GM23248 (cell line): ENCODE measurements around the gene SH2D5. TPM values are rescaled to one million over a fixed set of nuclear protein-coding genes. Genes with fewer than 3 reads are reported as not detected.

ENCODE experiments used
- DNase-seq: peaks from one replicate; pipeline ENCODE4 v3.0.0-alpha.2; 2015
- H2AFZ ChIP-seq: fragments of 200-600 bp; sonication (generic); 2 replicates; pipeline ENCODE4 v1.6.1; 2016; ENCODE audit warnings: antibody characterized with exemption
- H3F3A ChIP-seq: fragments of 200-600 bp; sonication (generic); 2 replicates; pipeline ENCODE4 v1.6.1; 2016; ENCODE audit warnings: mild to moderate bottlenecking, antibody characterized with exemption, mixed run types; ENCODE audit not compliant: insufficient read depth
- H3K27ac ChIP-seq: fragments of 200-600 bp; sonication (generic); 2 replicates; pipeline ENCODE4 v1.5.1; 2016; ENCODE audit warnings: mild to moderate bottlenecking
- H3K27me3 ChIP-seq: fragments of 200-600 bp; sonication (generic); replicated peaks from 2 replicates; pipeline ENCODE4 v1.6.1; 2016; ENCODE audit warnings: mild to moderate bottlenecking; ENCODE audit not compliant: insufficient read depth
- H3K36me3 ChIP-seq: fragments of 200-600 bp; sonication (generic); 2 replicates; pipeline ENCODE4 v1.6.1; 2016; ENCODE audit warnings: low read depth, mild to moderate bottlenecking
- H3K4me1 ChIP-seq: fragments of 200-600 bp; sonication (generic); 2 replicates; pipeline ENCODE4 v1.6.1; 2016; ENCODE audit warnings: mild to moderate bottlenecking; ENCODE audit not compliant: insufficient read depth
- H3K4me2 ChIP-seq: fragments of 200-600 bp; sonication (generic); one replicate; pipeline ENCODE4 v1.6.1; 2016; ENCODE audit warnings: mild to moderate bottlenecking; ENCODE audit not compliant: unreplicated experiment
- H3K4me3 ChIP-seq: fragments of 200-600 bp; sonication (generic); 2 replicates; pipeline ENCODE4 v1.5.1; 2016; ENCODE audit warnings: mild to moderate bottlenecking
- H3K79me2 ChIP-seq: fragments of 200-600 bp; sonication (generic); 2 replicates; pipeline ENCODE4 v1.6.1; 2016; ENCODE audit warnings: mild to moderate bottlenecking; ENCODE audit not compliant: insufficient read depth
- H3K9ac ChIP-seq: fragments of 200-600 bp; sonication (generic); 2 replicates; pipeline ENCODE4 v1.6.1; 2016; ENCODE audit warnings: mild to moderate bottlenecking
- H3K9me2 ChIP-seq: fragments of 200-600 bp; sonication (generic); 2 replicates; pipeline ENCODE4 v1.6.1; 2016; ENCODE audit warnings: mixed run types, mild to moderate bottlenecking, moderate library complexity; ENCODE audit not compliant: insufficient read depth
- H3K9me3 ChIP-seq: fragments of 200-600 bp; sonication (generic); one replicate; pipeline ENCODE4 v1.6.1; 2017; ENCODE audit warnings: low read depth
- H4K20me1 ChIP-seq: fragments of 200-600 bp; sonication (generic); 2 replicates; pipeline ENCODE4 v1.6.0; 2016; ENCODE audit not compliant: insufficient read depth
- EZH2 ChIP-seq: fragments of 200-600 bp; sonication (generic); IDR thresholded peaks from 2 replicates; pipeline ENCODE4 v1.6.1; 2018; ENCODE audit warnings: antibody characterized with exemption, mild to moderate bottlenecking; ENCODE audit not compliant: insufficient read depth, poor library complexity, severe bottlenecking
- EZH2phosphoT487 ChIP-seq: fragments of 200-600 bp; sonication (generic); IDR thresholded peaks from 2 replicates; pipeline ENCODE4 v1.6.1; 2018; ENCODE audit warnings: antibody characterized with exemption, moderate library complexity, mild to moderate bottlenecking, low read depth; ENCODE audit not compliant: insufficient read depth
- WGBS, 2 experiments: methylation state at CpG; one replicate each; pipeline ENCODE4 v1.1.6; 2015 to 2017; ENCODE audit warnings: low lambda C conversion rate in 2 of 2, low coverage in 1 of 2; ENCODE audit errors: missing lambda C conversion rate in 2 of 2; 5-methylcytosine and 5-hydroxymethylcytosine counted together
- in situ Hi-C: fragments of 300-500 bp; cut with MboI; formaldehyde crosslinking; loops from 2 replicates; pipeline ENCODE4 v1.15.0; 2020
- polyA plus RNA-seq: library from polyadenylated mRNA; unstranded; fragments of >200 nt; fragmentation: Nextera tagmentation; extraction: Ambion mirVana; gene quantifications from 2 replicates; pipeline ENCODE4 v1.2.1, GENCODE V29; 2016
- total RNA-seq: library from RNA; depleted of rRNA; stranded (reverse); fragments of >200 nt; shearing (Covaris generic); gene quantifications from 2 replicates; pipeline ENCODE4 v1.2.3, GENCODE V29; 2014

Gene SH2D5
- total and polyA plus RNA-seq, 2 experiments from 2014 or later, result 1.1 to 1.4 TPM

DNA sequence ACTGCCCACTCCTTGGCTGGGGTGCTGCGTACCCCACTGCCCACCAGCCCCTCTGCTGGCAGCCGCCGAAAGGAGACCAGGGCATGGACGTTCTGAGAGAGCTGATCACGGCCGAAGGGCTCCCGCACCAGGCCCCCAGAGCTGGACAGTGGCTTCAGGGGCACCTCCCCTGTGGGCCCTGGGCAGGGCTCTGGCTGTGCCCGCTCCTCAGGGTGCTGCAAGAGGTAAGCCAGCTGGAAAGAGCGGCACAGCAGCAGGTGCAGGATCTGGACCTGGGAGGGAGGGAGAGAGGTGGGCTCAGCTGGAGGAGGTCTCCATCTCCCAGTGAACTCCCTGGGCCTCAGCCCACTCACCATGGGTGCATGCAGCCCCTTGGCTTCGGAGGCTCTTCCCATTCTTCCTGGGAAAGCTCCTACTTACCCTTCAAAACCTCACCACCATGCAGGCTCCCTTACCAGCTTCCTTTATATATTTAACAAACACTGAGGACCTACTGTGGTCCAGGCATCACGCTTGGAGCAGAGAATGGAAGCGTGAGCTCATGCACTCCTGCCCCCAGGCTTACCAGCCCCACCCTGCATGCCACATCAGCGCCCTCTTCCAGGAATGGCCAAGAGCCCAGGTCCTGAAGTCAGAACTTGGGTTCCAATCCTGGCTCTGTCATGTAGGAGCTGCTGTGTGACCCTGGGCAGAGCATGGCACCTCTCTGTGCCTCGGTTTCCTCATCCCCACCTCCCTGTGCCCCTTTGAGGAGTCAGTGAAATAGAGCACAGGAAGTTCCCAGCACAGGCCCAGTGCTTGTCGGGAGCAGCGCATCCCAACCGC, 7.9 kb downstream of the SH2D5 start:
- DNase-seq, result no peak

DNA sequence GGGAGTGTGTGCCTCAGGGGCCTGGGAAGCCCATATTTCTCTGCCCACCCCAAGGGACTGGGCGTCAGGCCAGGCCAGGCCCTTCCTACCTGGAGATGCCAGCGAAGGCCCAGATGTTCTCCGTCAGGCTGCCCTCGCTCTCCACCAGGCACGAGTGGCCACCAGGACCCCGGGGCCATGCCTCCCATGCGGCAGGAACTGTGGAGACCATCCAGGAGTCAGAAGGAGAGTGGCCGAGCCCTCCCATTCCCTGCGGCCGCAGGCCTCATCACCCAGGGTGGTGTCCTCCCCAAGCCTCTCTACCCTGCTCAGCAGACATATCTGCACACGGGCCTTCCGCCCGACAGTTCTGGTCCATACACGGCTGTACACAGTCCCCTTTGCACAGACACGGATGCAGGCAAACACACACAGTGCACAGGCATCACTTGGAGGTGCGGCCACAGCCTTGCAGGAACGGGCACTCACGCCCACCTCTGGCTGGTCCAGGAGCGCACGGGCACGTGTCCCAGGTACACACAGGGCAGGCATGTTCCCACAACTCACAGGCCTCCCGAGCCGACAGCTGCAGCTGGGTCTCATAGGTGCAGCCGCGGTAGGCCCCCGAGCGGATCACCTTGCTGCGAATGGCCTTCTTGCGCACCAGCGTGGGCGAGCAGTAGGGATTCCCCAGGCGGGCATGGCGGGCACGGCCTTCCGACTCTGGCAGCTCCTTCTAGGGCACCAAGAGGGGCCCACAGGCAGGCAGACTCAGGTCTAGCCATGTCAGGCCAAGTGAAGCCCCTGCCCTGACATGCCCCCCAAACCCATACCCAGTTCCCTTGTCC, 8.8 kb downstream of the SH2D5 start:
- Histone ChIP-seq H3K9me3 (no peaks in the 10 kb centered on the region), H2AFZ (no peak overlapping the region), H3K4me2 (no peak overlapping the region), H3K9me2 (no peaks in the 10 kb centered on the region), H3K27ac (no peak overlapping the region), H3K4me1 (no peaks in the 10 kb centered on the region), H3K79me2 (no peaks in the 10 kb centered on the region), H3K4me3 (no peak overlapping the region), H3K27me3 (no peaks in the 10 kb centered on the region), H3F3A (0 out of 2 replicates have a peak, but pooled peaks cover 3% of the 10 kb centered on the region), H4K20me1 (no peaks in the 10 kb centered on the region), H3K9ac (no peak overlapping the region), H3K36me3 (no peaks in the 10 kb centered on the region)
- in situ Hi-C loops, result no loop called here
- no peak for TF ChIP-seq EZH2
- no peak for TF ChIP-seq EZH2phosphoT487
- no peak for DNase-seq
- WGBS, 2 experiments, result 93 to 94% methylated on average over 35 of the region's 35 CpGs

More for the DNA sequence above, 7.9 kb downstream of the SH2D5 start:
- in situ Hi-C loops, result no loop called here
- no peaks in the 10 kb centered on the region for H3K9me2 ChIP-seq
- no peak overlapping the region for H3K27ac ChIP-seq
- 94 to 95% methylated on average over 17 of the region's 17 CpGs for WGBS, 2 experiments
- no peaks in the 10 kb centered on the region for H3K9me3 ChIP-seq
- peaks cover 4% of the 10 kb centered on the region for H3K27me3 ChIP-seq
- 0 out of 2 replicates have a peak, but pooled peaks cover 3% of the 10 kb centered on the region for H3F3A ChIP-seq
- no peak for TF ChIP-seq EZH2
- TF ChIP-seq EZH2phosphoT487, result no peak
- no peak overlapping the region for H3K9ac ChIP-seq
- no peak overlapping the region for H3K4me3 ChIP-seq
- no peaks in the 10 kb centered on the region for H3K4me1 ChIP-seq
- no peaks in the 10 kb centered on the region for H3K79me2 ChIP-seq
- H4K20me1 ChIP-seq, result no peaks in the 10 kb centered on the region
- H2AFZ ChIP-seq, result no peak overlapping the region
- H3K36me3 ChIP-seq, result no peaks in the 10 kb centered on the region
- no peak overlapping the region for H3K4me2 ChIP-seq

DNA sequence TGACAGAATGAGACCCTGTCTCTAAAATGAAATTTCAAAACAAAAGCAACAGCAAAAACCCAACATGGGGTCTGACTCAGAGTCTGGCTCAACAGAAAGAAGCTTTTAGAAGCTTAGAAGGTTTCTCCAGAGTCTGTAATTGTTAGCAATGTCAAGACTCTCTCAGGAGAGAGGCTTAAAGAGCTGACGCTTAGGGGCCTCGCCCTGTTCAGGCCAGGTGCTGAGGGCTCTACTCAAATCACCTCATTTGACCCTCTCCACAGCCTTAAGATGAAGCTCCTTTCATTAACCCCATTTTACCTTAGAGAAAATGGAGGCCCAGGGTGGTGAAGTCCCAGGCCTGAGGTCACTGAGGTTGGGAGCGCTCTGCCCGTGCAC, 9.4 kb downstream of the SH2D5 start:
- Histone ChIP-seq H3K27me3 (no peaks in the 10 kb centered on the region), H3K36me3 (no peaks in the 10 kb centered on the region), H3K4me2 (no peak overlapping the region), H3K79me2 (no peaks in the 10 kb centered on the region), H3F3A (0 out of 2 replicates have a peak, but pooled peaks cover 3% of the 10 kb centered on the region), H3K4me3 (no peak overlapping the region), H3K4me1 (no peaks in the 10 kb centered on the region), H2AFZ (no peak overlapping the region), H3K9me2 (no peaks in the 10 kb centered on the region), H3K9ac (no peak overlapping the region), H3K27ac (no peak overlapping the region), H4K20me1 (no peaks in the 10 kb centered on the region), H3K9me3 (no peaks in the 10 kb centered on the region)
- WGBS, 2 experiments, result 96 to 97% methylated on average over 4 of the region's 4 CpGs
- in situ Hi-C loops, result no loop called here
- DNase-seq, result no peak
- TF ChIP-seq EZH2phosphoT487 (no peak), EZH2 (no peak)

DNA sequence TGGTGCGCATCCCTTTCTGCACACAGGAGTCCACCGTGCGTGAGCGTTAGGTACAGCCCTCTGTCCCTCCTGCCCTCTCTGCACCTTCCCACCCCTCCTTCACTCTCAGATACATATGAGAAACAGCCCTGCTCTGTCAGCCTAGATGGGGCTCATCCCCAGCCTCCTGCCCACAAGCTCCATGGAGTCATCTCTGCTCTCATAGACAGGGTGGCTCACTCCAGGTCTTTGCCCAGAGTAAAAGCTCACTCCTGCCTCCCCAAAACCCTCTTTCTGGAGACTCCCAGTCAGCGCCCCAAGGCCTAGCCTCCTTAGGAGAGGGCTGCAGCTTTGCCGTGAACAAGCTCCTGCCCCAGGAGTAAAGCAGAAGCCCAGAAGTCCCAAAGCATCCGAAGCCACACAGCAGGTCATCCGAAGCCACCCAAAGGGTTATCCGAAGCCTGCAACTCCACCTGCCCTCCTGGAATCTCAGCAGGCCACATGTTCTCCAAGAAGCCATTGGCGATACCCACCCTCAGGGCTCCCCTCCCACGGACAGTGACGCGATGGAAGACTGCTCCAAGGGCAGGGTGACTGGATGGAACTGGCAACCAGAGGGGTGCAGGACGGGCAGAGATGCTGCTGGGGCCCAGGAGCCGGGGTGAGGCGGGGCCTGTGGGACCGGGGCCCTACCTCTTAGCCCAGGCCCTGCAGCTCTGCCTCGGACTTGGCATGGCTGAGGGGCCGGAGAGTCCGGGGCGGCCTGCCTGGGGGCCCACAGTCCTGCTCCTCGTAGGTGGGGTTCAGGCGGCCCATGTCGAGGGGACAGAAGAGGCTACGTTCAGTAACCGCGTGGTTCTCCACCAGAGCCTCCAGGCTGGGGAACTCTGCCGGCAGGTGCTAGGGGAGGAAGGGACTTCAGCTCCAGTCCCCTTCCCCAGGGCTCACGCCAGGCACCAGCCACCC, 11.1 kb downstream of the SH2D5 start:
- Histone ChIP-seq H4K20me1 (no peaks in the 10 kb centered on the region), H3K4me3 (no peak overlapping the region), H3K9me2 (no peaks in the 10 kb centered on the region), H2AFZ (no peak overlapping the region), H3F3A (0 out of 2 replicates have a peak, but pooled peaks cover 3% of the 10 kb centered on the region), H3K27me3 (no peaks in the 10 kb centered on the region), H3K9ac (no peak overlapping the region), H3K4me2 (no peak overlapping the region), H3K9me3 (no peaks in the 10 kb centered on the region), H3K36me3 (no peaks in the 10 kb centered on the region), H3K79me2 (no peaks in the 10 kb centered on the region), H3K27ac (no peak overlapping the region), H3K4me1 (no peaks in the 10 kb centered on the region)
- in situ Hi-C loops, result no loop called here
- TF ChIP-seq EZH2phosphoT487, result no peak
- no peak for TF ChIP-seq EZH2
- WGBS, 2 experiments, result 88 to 92% methylated on average over 25 to 27 of the region's 29 CpGs
- DNase-seq, result no peak
